Esophagus (tissue), 2 donors: Measurements from ENCODE around the gene C19orf67. TPM values are rescaled to one million over a fixed set of nuclear protein-coding genes. Genes with fewer than 3 reads are reported as not detected.
A peak's percentile ranks its signal among the peaks of the same experiment; 100 is the strongest.

Experiments
- H3K27ac ChIP-seq, 2 donors: one replicate each; pipeline ENCODE4 v1.5.1; 2013; ENCODE audit warnings: low read depth in 2 of 2, mild to moderate bottlenecking in 2 of 2, inconsistent platforms in 1 of 2, low read length in 1 of 2, moderate library complexity in 1 of 2
- H3K27me3 ChIP-seq, 2 donors: one replicate each; pipeline ENCODE4 v1.6.1; 2013; ENCODE audit warnings: low read length in 2 of 2, control low read depth in 1 of 2, mild to moderate bottlenecking in 1 of 2; ENCODE audit not compliant: insufficient read depth in 2 of 2, control insufficient read depth in 1 of 2
- H3K36me3 ChIP-seq, 2 donors: one replicate each; pipeline ENCODE4 v1.6.1; 2013; ENCODE audit warnings: low read length in 1 of 2; ENCODE audit not compliant: control insufficient read depth in 2 of 2, insufficient read depth in 2 of 2
- H3K4me1 ChIP-seq, 2 donors: one replicate each; pipeline ENCODE4 v1.6.1; 2013; ENCODE audit warnings: low read length in 1 of 2; ENCODE audit not compliant: control insufficient read depth in 2 of 2, insufficient read depth in 2 of 2
- H3K4me3 ChIP-seq, 2 donors: one replicate each; pipeline ENCODE4 v1.5.1; 2013; ENCODE audit warnings: low read length in 2 of 2, mild to moderate bottlenecking in 2 of 2, low read depth in 1 of 2, moderate library complexity in 1 of 2
- H3K9me3 ChIP-seq, 2 donors: one replicate each; pipeline ENCODE4 v1.6.1; 2013; ENCODE audit warnings: mild to moderate bottlenecking in 2 of 2, low read depth in 1 of 2, low read length in 1 of 2, moderate library complexity in 1 of 2; ENCODE audit not compliant: control insufficient read depth in 2 of 2, insufficient read depth in 1 of 2
- WGBS, 2 donors: extraction: QIAGEN DNeasy Blood & Tissue Kit; methylation state at CpG; one replicate each; pipeline ENCODE4 v1.1.7; 2013; 5-methylcytosine and 5-hydroxymethylcytosine counted together
- polyA plus RNA-seq, 2 donors: library from polyadenylated mRNA; stranded (reverse); fragments of 200-250 nt; gene quantifications; one replicate each; pipeline ENCODE4 v1.2.3, GENCODE V29; 2013
- donor health status: healthy with polysubstance abuse.
- donor health status: Bipolar disorder and iron deficiency.

Gene C19orf67
- polyA plus RNA-seq, 2 donors, result not detected

- Histone ChIP-seq H3K9me3 (no peaks in the 10 kb centered on the region), H3K27me3 (no peaks in the 10 kb centered on the region), H3K4me1 (peaks cover 4 to 22% of the 10 kb centered on the region in 2 donors), H3K36me3 (no peaks in the 10 kb centered on the region), H3K4me3 (peak within 1 kb of the TSS; percentile 73 to 81), H3K27ac (peak within 1 kb of the TSS; percentile 95 to 99)
- 0 to 1% methylated on average over 45 to 67 of the region's 67 CpGs for WGBS, 2 donors
Measured at GRCh38 chr19:14117668-14118164, 32.1 kb upstream of the C19orf67 start, which contains the start of gene PRKACA. TSS of gene PRKACA (minus strand) at chr19:14117762. CDS start at chr19:14117547, 215 bp downstream.

DNA sequence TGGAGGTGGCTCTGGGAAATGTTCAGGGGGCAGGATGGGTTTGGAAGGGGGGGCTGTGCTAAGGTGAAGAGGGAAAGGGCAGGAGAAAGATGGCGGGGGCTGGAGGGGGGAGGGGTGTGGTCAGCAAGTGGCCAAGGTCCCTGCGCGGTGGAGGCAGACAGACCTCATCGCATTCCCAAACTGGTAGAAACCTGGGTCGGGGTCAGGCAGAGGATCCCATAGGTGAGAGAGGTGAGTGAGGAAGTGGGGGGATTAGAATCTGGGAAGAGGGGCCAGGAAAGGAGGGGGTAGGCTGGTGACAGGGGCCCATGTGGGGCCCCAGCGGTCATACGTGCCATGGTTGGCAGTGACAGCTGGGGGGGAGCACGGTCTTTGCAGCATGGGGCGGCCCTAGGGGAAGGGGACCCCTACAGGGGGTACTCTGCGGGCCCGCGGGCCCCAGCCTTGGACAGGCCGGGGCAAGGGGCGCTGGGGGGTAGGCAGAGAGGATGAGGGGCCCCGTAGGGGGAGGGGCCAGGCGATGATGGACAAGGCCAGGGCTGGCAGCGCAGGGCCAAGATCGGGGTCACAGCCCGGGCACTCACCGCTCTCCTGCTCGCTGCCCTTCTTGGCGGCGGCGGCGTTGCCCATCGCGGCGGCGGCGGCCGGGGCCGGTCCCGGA is 31.5 kb upstream of the C19orf67 start:
- H3K27me3 ChIP-seq, result no peaks in the 10 kb centered on the region
- peaks cover 10 to 24% of the 10 kb centered on the region in 2 donors for H3K4me1 ChIP-seq
- H3K9me3 ChIP-seq, result no peaks in the 10 kb centered on the region
- peak overlapping the region; percentile 73 to 81 for H3K4me3 ChIP-seq
- peak overlapping the region; percentile 69 to 71 for H3K27ac ChIP-seq
- 0 to 1% methylated on average over 15 to 33 of the region's 33 CpGs for WGBS, 2 donors
- no peaks in the 10 kb centered on the region for H3K36me3 ChIP-seq

GRCh38 chr19:14116525-14116917 is 30.9 kb upstream of the C19orf67 start:
- Histone ChIP-seq H3K4me3 (peak overlapping the region; percentile 73 to 81), H3K36me3 (no peaks in the 10 kb centered on the region), H3K9me3 (no peaks in the 10 kb centered on the region), H3K4me1 (peaks cover 10 to 24% of the 10 kb centered on the region in 2 donors), H3K27ac (no peak overlapping the region), H3K27me3 (no peaks in the 10 kb centered on the region)
- 9 to 12% methylated on average over 6 of the region's 6 CpGs for WGBS, 2 donors

DNA sequence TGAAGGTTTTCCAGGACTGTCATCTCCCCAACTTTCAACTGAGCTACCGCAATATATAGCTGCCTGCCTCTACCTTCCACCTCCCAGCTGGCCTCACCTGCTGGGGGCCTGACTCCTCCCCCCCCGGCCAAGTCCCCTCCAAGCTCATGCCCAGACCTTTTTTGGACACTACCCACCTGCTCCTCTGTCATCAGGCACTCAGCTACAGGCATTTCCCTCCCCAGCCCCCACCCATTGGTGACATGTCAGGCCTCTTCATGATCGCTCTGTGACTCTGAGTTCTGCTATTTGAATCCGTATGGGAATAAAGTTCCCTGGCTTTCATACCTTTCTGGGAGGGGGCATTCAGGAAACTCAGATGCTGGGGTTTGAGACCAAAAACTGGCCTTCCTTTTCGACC is 30.2 kb upstream of the C19orf67 start:
- no peak overlapping the region for H3K4me3 ChIP-seq
- 69 to 76% methylated on average over 5 of the region's 5 CpGs for WGBS, 2 donors

DNA sequence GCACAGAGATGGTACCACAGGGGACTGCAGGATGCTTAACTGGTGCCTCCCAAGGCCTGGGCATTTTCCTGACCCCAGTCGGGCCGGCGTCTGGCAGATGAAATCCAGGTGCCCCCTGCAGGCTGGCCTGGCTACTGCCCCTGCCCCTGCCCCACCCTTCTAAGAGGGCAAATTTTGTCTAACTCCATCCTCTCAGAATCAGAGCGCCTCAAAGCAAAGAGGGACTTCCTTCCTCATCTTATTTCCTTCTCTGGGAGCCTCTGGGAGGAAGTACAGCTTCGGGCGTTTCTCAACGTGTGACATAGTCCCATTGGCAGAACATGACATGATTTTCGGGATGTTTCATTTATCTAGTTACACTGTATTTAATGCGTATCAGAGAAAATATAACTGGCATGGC is 29.3 kb upstream of the C19orf67 start:
- Histone ChIP-seq H3K4me1 (peaks cover 10 to 24% of the 10 kb centered on the region in 2 donors), H3K27ac (peak overlapping the region; percentile 13 to 35), H3K27me3 (no peaks in the 10 kb centered on the region), H3K36me3 (no peaks in the 10 kb centered on the region), H3K4me3 (no peak overlapping the region), H3K9me3 (no peaks in the 10 kb centered on the region)
- WGBS, 2 donors, result 38 to 41% methylated on average over 9 of the region's 9 CpGs

More for the DNA sequence above, 30.2 kb upstream of the C19orf67 start:
- H3K9me3 ChIP-seq, result no peaks in the 10 kb centered on the region
- no peak overlapping the region for H3K27ac ChIP-seq
- peaks cover 10 to 24% of the 10 kb centered on the region in 2 donors for H3K4me1 ChIP-seq
- no peaks in the 10 kb centered on the region for H3K27me3 ChIP-seq
- H3K36me3 ChIP-seq, result no peaks in the 10 kb centered on the region

DNA sequence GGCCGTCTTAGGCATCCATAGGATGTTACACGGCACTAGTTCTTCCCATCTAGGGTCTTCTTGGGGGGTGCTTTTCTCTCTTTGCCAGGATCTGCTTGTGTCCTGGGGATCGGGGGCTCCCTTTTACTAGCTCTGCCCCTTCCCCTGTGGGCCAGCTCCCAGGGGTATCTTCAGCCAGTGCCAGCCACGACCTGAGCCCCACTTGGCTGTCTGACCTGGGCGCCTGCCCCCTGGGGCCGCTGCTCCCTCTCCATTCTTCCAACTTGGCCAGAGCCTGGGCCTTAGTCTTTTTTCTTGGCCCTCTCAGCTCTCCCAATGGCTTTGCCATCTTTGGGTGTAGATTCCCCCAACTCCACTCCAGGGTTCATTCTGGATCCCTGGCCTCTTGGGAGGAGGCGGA is 28.9 kb upstream of the C19orf67 start:
- H3K9me3 ChIP-seq, result no peaks in the 10 kb centered on the region
- 84 to 89% methylated on average over 7 of the region's 7 CpGs for WGBS, 2 donors
- H3K4me1 ChIP-seq, result peaks cover 10 to 24% of the 10 kb centered on the region in 2 donors
- no peak overlapping the region for H3K4me3 ChIP-seq
- no peaks in the 10 kb centered on the region for H3K36me3 ChIP-seq
- H3K27ac ChIP-seq, result peak overlapping the region in 1 of 2 donors; percentile 35
- no peaks in the 10 kb centered on the region for H3K27me3 ChIP-seq

- 84 to 88% methylated on average over 18 of the region's 18 CpGs for WGBS, 2 donors
- no peaks in the 10 kb centered on the region for H3K9me3 ChIP-seq
- H3K27me3 ChIP-seq, result no peaks in the 10 kb centered on the region
- H3K4me1 ChIP-seq, result peaks cover 10 to 24% of the 10 kb centered on the region in 2 donors
- no peak overlapping the region for H3K4me3 ChIP-seq
- peak overlapping the region; percentile 67 to 71 for H3K27ac ChIP-seq
- no peaks in the 10 kb centered on the region for H3K36me3 ChIP-seq
Measured at GRCh38 chr19:14113762-14114414, 28.3 kb upstream of the C19orf67 start.

- 38 to 47% methylated on average over 12 of the region's 12 CpGs for WGBS, 2 donors
Measured at GRCh38 chr19:14112809-14113385, 27.3 kb upstream of the C19orf67 start.

DNA sequence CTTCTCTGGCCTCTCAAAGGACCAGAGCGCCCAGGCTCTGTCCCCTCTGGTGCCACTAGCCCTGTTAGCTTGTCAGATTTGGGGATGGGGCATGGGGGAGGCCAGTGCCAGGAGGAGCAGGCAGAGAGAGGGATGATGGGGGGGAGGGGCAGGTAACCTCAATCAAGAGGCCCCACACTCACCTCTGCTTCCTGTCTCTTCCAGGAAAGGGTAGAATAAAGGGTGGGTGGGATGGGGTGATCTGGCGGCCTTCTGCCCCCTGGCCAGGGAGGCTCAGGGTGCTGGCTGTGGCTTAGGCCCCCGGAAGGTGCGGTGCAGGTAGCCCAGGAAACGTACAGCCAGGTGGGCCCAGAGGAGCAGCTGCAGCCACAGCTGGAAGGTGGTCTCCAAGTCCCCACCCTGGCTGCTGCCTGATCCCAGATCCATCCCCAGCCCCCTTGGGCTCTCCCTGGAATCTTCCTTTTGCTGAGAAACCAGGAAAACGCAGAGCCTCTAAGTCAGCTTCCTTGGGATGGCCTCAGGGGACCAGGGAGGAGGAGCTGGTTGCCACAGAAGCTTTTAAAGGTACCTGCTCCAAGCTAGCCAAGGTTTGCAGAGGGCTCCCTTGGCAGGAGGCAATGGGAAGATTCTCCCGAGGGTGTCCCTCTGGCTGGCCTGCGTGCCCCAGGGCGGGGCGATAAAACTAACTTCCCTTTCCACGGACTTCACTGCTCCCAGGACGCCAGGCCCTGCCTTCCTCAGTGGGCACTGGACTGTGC is 26.6 kb upstream of the C19orf67 start:
- H3K4me3 ChIP-seq, result no peak overlapping the region
- H3K36me3 ChIP-seq, result no peaks in the 10 kb centered on the region
- H3K27ac ChIP-seq, result peak overlapping the region; percentile 67 to 71
- no peaks in the 10 kb centered on the region for H3K27me3 ChIP-seq
- no peaks in the 10 kb centered on the region for H3K9me3 ChIP-seq
- 62 to 71% methylated on average over 12 of the region's 12 CpGs for WGBS, 2 donors
- peaks cover 10 to 18% of the 10 kb centered on the region in 2 donors for H3K4me1 ChIP-seq

More at GRCh38 chr19:14112809-14113385, 27.3 kb upstream of the C19orf67 start:
- H3K27me3 ChIP-seq, result no peaks in the 10 kb centered on the region
- peak overlapping the region; percentile 67 to 71 for H3K27ac ChIP-seq
- H3K4me3 ChIP-seq, result no peak overlapping the region
- H3K4me1 ChIP-seq, result peaks cover 10 to 18% of the 10 kb centered on the region in 2 donors
- H3K9me3 ChIP-seq, result no peaks in the 10 kb centered on the region
- no peaks in the 10 kb centered on the region for H3K36me3 ChIP-seq
